GM12878 (cell line): ENCODE data around the gene PIK3R2. TPM values are rescaled to one million over a fixed set of nuclear protein-coding genes. Genes with fewer than 3 reads are reported as not detected.

ENCODE experiments used
- BACH1 ChIP-seq: fragments of 450-650 bp; IDR thresholded peaks from 2 replicates; pipeline ENCODE4 v1.6.1; 2017; ENCODE audit warnings: mild to moderate bottlenecking, borderline replicate concordance
- BCL11A ChIP-seq: IDR thresholded peaks from 2 replicates; pipeline ENCODE4 v1.6.1; 2011; ENCODE audit warnings: low read depth, low read length
- BHLHE40 ChIP-seq, 2 experiments: fragments of 450-650 bp in 1 of 2; IDR thresholded peaks; 2 replicates each; pipeline ENCODE4 v1.6.1; 2011 to 2017; ENCODE audit warnings: low read depth in 2 of 2, borderline replicate concordance in 1 of 2, improper control_type of control experiment in 1 of 2, low read length in 1 of 2, mild to moderate bottlenecking in 1 of 2
- BRCA1 ChIP-seq: IDR thresholded peaks from 2 replicates; pipeline ENCODE4 v1.6.1; 2011; ENCODE audit warnings: low read depth, low read length, improper control_type of control experiment
- CEBPB ChIP-seq, 2 experiments: fragments of 150-350 bp in 1 of 2; IDR thresholded peaks; 2 replicates each; pipeline ENCODE4 v1.6.1; 2012 to 2014; ENCODE audit warnings: low read depth in 2 of 2, low read length in 2 of 2, borderline replicate concordance in 1 of 2, inconsistent platforms in 1 of 2
- EZH2 ChIP-seq: IDR thresholded peaks from 2 replicates; pipeline ENCODE4 v1.6.1; 2012; ENCODE audit warnings: low read depth, mild to moderate bottlenecking, control low read depth, inconsistent platforms, low read length, borderline replicate concordance; ENCODE audit not compliant: control insufficient read depth
- FOXM1 ChIP-seq: IDR thresholded peaks from 2 replicates; pipeline ENCODE4 v1.6.1; 2012; ENCODE audit warnings: low read depth, mild to moderate bottlenecking, inconsistent platforms, low read length, moderate library complexity
- HDAC6 ChIP-seq: fragments of 200-600 bp; sonication (generic); IDR thresholded peaks from one replicate; pipeline ENCODE4 v1.8.0; 2017; ENCODE audit warnings: antibody characterized with exemption; ENCODE audit not compliant: unreplicated experiment
- IRF4 ChIP-seq: IDR thresholded peaks from 2 replicates; pipeline ENCODE4 v1.6.1; 2011; ENCODE audit warnings: low read depth, low read length
- KAT2A ChIP-seq: conservative IDR thresholded peaks from 2 replicates; pipeline ENCODE4 v1.6.1; 2011; ENCODE audit warnings: low read depth, low read length; ENCODE audit not compliant: control insufficient read depth
- MTA2 ChIP-seq: fragments of 450-650 bp; IDR thresholded peaks from 2 replicates; pipeline ENCODE4 v1.6.1; 2016; ENCODE audit warnings: low read depth, mild to moderate bottlenecking, moderate library complexity
- NFIC ChIP-seq: IDR thresholded peaks from 2 replicates; pipeline ENCODE4 v1.6.1; 2012; ENCODE audit warnings: low read depth, mild to moderate bottlenecking, inconsistent platforms, low read length, moderate library complexity
- NFYA ChIP-seq: IDR thresholded peaks from 2 replicates; pipeline ENCODE4 v1.6.1; 2011; ENCODE audit warnings: low read depth, mild to moderate bottlenecking, low read length, improper control_type of control experiment, borderline replicate concordance
- NRF1 ChIP-seq: conservative IDR thresholded peaks from 2 replicates; pipeline ENCODE4 v1.6.1; 2011; ENCODE audit warnings: mild to moderate bottlenecking, low read depth, low read length, improper control_type of control experiment
- PAX5 ChIP-seq: IDR thresholded peaks from 2 replicates; pipeline ENCODE4 v1.6.1; 2011; ENCODE audit warnings: low read depth, low read length, borderline replicate concordance
- PAX8 ChIP-seq: fragments of 450-650 bp; IDR thresholded peaks from 2 replicates; pipeline ENCODE4 v1.6.1; 2017; ENCODE audit warnings: mild to moderate bottlenecking, moderate library complexity
- SMAD1 ChIP-seq: fragments of 450-650 bp; IDR thresholded peaks from 2 replicates; pipeline ENCODE4 v1.6.1; 2018; ENCODE audit warnings: mild to moderate bottlenecking, low read depth; ENCODE audit not compliant: partially characterized antibody
- STAT1 ChIP-seq: fragments of 450-650 bp; conservative IDR thresholded peaks from 2 replicates; pipeline ENCODE4 v1.6.1; 2014; ENCODE audit warnings: antibody characterized with exemption, mild to moderate bottlenecking
- STAT3 ChIP-seq: IDR thresholded peaks from 2 replicates; pipeline ENCODE4 v1.6.1; 2011; ENCODE audit warnings: low read depth, low read length, improper control_type of control experiment
- SUPT20H ChIP-seq: IDR thresholded peaks from 2 replicates; pipeline ENCODE4 v1.6.1; 2011; ENCODE audit warnings: low read depth, mild to moderate bottlenecking, low read length, moderate library complexity, borderline replicate concordance; ENCODE audit not compliant: control insufficient read depth
- TBL1XR1 ChIP-seq: IDR thresholded peaks from 2 replicates; pipeline ENCODE4 v1.6.1; 2012; ENCODE audit warnings: low read depth, low read length, improper control_type of control experiment
- polyA plus RNA-seq, 11 experiments: library from polyadenylated mRNA; depleted of rRNA in 4 of 11; unstranded in 6 of 11; stranded (reverse) in 5 of 11; fragments of >200 nt; fragmentation: Nextera tagmentation in 4 of 11; fragmentation: Illumina TruSeq in 1 of 11; extraction: Ambion mirVana in 4 of 11; extraction: Trizol in 1 of 11; gene quantifications; 1 replicate in 1 of 11; 2 replicates in 10 of 11; pipeline versions ENCODE4 v1.2.1 to v1.2.3, GENCODE V29; 2011 to 2016; ENCODE audit warnings: inconsistent platforms in 2 of 11, missing spikeins in 2 of 11, low read depth in 1 of 11
- total RNA-seq, 4 experiments: library from RNA; depleted of rRNA in 3 of 4; stranded (reverse); fragments of >200 nt in 3 of 4; fragmentation: Illumina TruSeq in 1 of 4; extraction: Trizol in 1 of 4; gene quantifications; 2 replicates each; pipeline versions ENCODE4 v1.2.1 to v1.2.3, GENCODE V29; 2013 to 2021
- TF ChIP-seq, protein P1 (sequence below): fragments of 450-650 bp; IDR thresholded peaks from 2 replicates; pipeline ENCODE4 v1.6.1; 2016; ENCODE audit warnings: mild to moderate bottlenecking, moderate library complexity, borderline replicate concordance
- TF ChIP-seq, protein P2 (sequence below): IDR thresholded peaks from 2 replicates; pipeline ENCODE4 v1.6.1; 2011; ENCODE audit warnings: borderline replicate concordance, low read depth, mild to moderate bottlenecking, moderate library complexity, mixed read lengths, low read length; ENCODE audit not compliant: insufficient read depth; ENCODE audit errors: extremely low read length
- TF ChIP-seq, protein P3 (sequence below): fragments of 450-650 bp; IDR thresholded peaks from 2 replicates; pipeline ENCODE4 v1.6.1; 2017; ENCODE audit warnings: mild to moderate bottlenecking

Gene PIK3R2
- total and polyA plus RNA-seq, 10 of the 15 experiments (the other 5 are each of a cell fraction or from before 2014, with no cell fraction given), result 0.26 to 22.6 (median 2.5) TPM

DNA sequence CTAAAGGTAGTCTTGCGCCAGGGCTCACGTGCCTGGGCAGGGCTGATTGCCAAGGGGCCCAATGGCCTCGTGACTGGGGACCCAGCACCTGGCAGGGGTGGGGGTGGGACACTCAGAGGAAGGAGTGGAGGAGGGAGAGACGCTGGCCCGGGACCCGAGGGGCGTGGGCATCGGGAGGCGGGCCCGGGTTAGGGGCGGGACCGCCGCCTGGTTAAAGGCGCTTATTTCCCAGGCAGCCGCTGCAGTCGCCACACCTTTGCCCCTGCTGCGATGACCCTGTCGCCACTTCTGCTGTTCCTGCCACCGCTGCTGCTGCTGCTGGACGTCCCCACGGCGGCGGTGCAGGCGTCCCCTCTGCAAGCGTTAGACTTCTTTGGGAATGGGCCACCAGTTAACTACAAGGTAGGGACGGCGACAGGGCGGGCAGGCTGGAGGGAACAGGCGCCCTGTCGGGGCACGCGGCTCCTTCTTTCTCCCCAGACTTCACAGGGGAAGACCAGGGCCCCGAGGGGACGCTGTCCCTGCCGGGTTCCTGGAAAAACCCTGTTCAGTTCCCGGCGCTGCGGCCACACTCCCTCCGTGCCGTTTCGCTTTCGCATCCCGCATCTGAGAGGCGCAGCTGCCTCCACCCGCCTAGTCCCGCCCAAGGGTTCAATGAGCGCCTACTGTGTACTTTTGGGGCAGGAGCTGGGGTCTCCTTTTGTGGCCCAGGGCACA is 20.8 kb downstream of the PIK3R2 start, which contains the start of gene IFI30 (continued):
- no peak for TF ChIP-seq PAX5
- 0 out of 2 replicates have a peak, but pooled peaks have one; percentile 8 for TF ChIP-seq TBL1XR1
- TF ChIP-seq, protein P1, sequence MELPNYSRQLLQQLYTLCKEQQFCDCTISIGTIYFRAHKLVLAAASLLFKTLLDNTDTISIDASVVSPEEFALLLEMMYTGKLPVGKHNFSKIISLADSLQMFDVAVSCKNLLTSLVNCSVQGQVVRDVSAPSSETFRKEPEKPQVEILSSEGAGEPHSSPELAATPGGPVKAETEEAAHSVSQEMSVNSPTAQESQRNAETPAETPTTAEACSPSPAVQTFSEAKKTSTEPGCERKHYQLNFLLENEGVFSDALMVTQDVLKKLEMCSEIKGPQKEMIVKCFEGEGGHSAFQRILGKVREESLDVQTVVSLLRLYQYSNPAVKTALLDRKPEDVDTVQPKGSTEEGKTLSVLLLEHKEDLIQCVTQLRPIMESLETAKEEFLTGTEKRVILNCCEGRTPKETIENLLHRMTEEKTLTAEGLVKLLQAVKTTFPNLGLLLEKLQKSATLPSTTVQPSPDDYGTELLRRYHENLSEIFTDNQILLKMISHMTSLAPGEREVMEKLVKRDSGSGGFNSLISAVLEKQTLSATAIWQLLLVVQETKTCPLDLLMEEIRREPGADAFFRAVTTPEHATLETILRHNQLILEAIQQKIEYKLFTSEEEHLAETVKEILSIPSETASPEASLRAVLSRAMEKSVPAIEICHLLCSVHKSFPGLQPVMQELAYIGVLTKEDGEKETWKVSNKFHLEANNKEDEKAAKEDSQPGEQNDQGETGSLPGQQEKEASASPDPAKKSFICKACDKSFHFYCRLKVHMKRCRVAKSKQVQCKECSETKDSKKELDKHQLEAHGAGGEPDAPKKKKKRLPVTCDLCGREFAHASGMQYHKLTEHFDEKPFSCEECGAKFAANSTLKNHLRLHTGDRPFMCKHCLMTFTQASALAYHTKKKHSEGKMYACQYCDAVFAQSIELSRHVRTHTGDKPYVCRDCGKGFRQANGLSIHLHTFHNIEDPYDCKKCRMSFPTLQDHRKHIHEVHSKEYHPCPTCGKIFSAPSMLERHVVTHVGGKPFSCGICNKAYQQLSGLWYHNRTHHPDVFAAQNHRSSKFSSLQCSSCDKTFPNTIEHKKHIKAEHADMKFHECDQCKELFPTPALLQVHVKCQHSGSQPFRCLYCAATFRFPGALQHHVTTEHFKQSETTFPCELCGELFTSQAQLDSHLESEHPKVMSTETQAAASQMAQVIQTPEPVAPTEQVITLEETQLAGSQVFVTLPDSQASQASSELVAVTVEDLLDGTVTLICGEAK, result no peak
- TF ChIP-seq CEBPB (IDR thresholded peaks at IDR 0.05; ENCODE audit: borderline replicate concordance in 1 of 2, low read depth in 2 of 2, low read length in 2 of 2), result no peak
- no peak for TF ChIP-seq KAT2A
- no peak for TF ChIP-seq IRF4
- TF ChIP-seq BACH1, result peak; percentile 20; the same call in 1 of the 2 replicates
- no peak for TF ChIP-seq HDAC6
- TF ChIP-seq, protein P2, sequence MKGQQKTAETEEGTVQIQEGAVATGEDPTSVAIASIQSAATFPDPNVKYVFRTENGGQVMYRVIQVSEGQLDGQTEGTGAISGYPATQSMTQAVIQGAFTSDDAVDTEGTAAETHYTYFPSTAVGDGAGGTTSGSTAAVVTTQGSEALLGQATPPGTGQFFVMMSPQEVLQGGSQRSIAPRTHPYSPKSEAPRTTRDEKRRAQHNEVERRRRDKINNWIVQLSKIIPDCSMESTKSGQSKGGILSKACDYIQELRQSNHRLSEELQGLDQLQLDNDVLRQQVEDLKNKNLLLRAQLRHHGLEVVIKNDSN, result peak; percentile 86
- TF ChIP-seq NFYA, result no peak
- no peak for TF ChIP-seq BCL11A
- TF ChIP-seq NRF1, result no peak
- no peak for TF ChIP-seq NFIC
- peak; percentile 19; the same call in 1 of the 2 replicates for TF ChIP-seq STAT3
- TF ChIP-seq PAX8, result no peak
- TF ChIP-seq FOXM1, result no peak
- TF ChIP-seq BHLHE40 (IDR thresholded peaks at IDR 0.05; ENCODE audit: borderline replicate concordance in 1 of 2, low read depth in 2 of 2, low read length in 1 of 2), result peak; percentile 99 to 100
- no peak for TF ChIP-seq EZH2
- TF ChIP-seq BRCA1, result no peak
- no peak for TF ChIP-seq SMAD1
- TF ChIP-seq SUPT20H, result no peak
- peak; percentile 66; the same call in 1 of the 2 replicates for TF ChIP-seq MTA2
- TF ChIP-seq, protein P3, sequence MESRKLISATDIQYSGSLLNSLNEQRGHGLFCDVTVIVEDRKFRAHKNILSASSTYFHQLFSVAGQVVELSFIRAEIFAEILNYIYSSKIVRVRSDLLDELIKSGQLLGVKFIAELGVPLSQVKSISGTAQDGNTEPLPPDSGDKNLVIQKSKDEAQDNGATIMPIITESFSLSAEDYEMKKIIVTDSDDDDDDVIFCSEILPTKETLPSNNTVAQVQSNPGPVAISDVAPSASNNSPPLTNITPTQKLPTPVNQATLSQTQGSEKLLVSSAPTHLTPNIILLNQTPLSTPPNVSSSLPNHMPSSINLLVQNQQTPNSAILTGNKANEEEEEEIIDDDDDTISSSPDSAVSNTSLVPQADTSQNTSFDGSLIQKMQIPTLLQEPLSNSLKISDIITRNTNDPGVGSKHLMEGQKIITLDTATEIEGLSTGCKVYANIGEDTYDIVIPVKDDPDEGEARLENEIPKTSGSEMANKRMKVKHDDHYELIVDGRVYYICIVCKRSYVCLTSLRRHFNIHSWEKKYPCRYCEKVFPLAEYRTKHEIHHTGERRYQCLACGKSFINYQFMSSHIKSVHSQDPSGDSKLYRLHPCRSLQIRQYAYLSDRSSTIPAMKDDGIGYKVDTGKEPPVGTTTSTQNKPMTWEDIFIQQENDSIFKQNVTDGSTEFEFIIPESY, result no peak
- TF ChIP-seq STAT1, result no peak
